Activated B cell treated with CpG ODN at 0.5 μM for 24 hours (primary cell): Measurements from ENCODE around the gene CPLX4. TPM values are rescaled to one million over a fixed set of nuclear protein-coding genes. Genes with fewer than 3 reads are reported as not detected.

Experiments used
- ATAC-seq: fragments of 200-7000 bp; cut with Tn5 transposase; one replicate; pipeline ENCODE4 v1.10.0; 2021; ENCODE audit warnings: low read depth, mild to moderate bottlenecking, moderate library complexity
- CTCF ChIA-PET: fragments of 350-600 bp; sonication (Branson Sonifier 250); formaldehyde crosslinking; loops from one replicate; lab custom pipeline; 2021; ENCODE audit warnings: antibody characterized with exemption; lab: Charles Lee
- POLR2A ChIA-PET: fragments of 350-600 bp; sonication (Branson Sonifier 250); formaldehyde crosslinking; loops from one replicate; lab custom pipeline; 2021; ENCODE audit warnings: antibody characterized with exemption; lab: Charles Lee
- DNase-seq: peaks from one replicate; pipeline ENCODE4 v3.0.0; 2022
- H3K27ac Mint-ChIP-seq: one replicate; pipeline ENCODE4 v1.8.0; 2020; ENCODE audit warnings: mixed read lengths
- H3K27me3 Mint-ChIP-seq: one replicate; pipeline ENCODE4 v1.8.0; 2021; ENCODE audit warnings: mixed read lengths
- H3K36me3 Mint-ChIP-seq: one replicate; pipeline ENCODE4 v1.8.0; 2021; ENCODE audit warnings: low read depth, mixed read lengths
- H3K4me1 Mint-ChIP-seq: one replicate; pipeline ENCODE4 v1.8.0; 2021; ENCODE audit warnings: mixed read lengths
- H3K4me3 Mint-ChIP-seq: one replicate; pipeline ENCODE4 v1.8.0; 2020; ENCODE audit warnings: mild to moderate bottlenecking, mixed read lengths
- H3K9me3 Mint-ChIP-seq: one replicate; pipeline ENCODE4 v1.8.0; 2020; ENCODE audit warnings: mixed read lengths
- intact Hi-C: fragments of 100-400 bp; cut with micrococcal nuclease; formaldehyde crosslinking; loops from one replicate; pipeline ENCODE4 v1.15.1; 2024
- total RNA-seq: library from RNA; stranded (reverse); gene quantifications from 2 replicates; pipeline ENCODE4 v1.2.3, GENCODE V29; 2022
- TF ChIP-seq, protein P1 (sequence below): fragments of 200-600 bp; IDR thresholded peaks from one replicate; pipeline ENCODE4 v1.8.0; 2022; ENCODE audit warnings: antibody characterized with exemption, mild to moderate bottlenecking

CPLX4 gene
- total RNA-seq, 1 donor from 2014 or later: not detected

DNA sequence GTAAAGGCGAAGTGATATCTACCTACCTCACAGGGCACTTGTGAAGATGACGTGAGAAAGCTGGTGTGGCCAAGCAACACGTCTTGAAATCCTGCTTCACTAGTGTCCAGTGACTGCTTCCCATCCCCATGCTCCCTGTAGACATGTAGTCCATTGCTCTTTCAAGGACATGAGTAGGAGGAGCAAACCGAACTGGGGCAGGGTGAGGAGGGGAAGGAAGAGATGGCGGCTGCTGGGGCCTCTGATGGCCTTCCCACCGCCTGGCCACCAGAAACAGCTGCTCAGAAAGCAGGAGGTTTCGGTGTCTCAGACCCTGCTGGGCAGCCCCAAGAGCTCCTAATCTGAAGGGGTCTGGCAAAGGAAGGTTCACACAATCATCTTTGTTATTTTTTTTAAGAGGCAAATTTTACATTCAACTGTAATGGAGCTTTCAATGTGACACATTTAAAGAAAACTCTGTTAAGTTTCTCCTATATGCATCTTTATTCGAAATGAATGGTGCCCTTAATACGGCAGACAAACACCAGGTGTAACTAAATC is 14.7 kb downstream of the CPLX4 start:
- ATAC-seq: no peak
- CTCF ChIA-PET: interaction anchor here (1.3 kb wide), 1 partner anchor 99 kb away, joined by 4 read pairs; no protein-coding TSS in a partner anchor

DNA sequence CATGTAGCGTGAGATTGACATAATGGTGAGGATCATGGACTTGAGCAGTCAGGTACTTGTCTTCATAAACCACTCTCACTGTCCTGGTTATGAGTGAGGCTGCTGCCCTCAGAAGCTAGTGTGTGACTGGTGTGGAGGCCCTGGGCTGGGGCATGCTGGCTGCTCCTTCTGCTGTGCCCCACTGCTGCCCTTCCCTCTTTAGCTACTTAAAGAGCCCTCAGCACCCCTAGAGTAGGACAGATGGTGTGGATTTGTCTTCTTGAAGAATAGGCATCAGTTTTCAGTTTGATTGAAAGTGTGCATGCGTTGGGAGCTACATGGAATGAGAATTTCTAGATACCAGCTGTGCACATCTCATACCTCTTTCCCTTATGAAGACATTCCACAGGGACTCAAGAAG is 15.4 kb downstream of the CPLX4 start:
- peaks cover 26% of the 10 kb centered on the region for H3K27me3 Mint-ChIP-seq
- DNase-seq: no peak
- no peak overlapping the region for H3K27ac Mint-ChIP-seq
- CTCF ChIA-PET: interaction anchor here (1.2 to 1.3 kb wide), 2 partner anchors 99 to 100 kb away, joined by 4 to 6 read pairs; no protein-coding TSS in a partner anchor
- TF ChIP-seq, protein P1, sequence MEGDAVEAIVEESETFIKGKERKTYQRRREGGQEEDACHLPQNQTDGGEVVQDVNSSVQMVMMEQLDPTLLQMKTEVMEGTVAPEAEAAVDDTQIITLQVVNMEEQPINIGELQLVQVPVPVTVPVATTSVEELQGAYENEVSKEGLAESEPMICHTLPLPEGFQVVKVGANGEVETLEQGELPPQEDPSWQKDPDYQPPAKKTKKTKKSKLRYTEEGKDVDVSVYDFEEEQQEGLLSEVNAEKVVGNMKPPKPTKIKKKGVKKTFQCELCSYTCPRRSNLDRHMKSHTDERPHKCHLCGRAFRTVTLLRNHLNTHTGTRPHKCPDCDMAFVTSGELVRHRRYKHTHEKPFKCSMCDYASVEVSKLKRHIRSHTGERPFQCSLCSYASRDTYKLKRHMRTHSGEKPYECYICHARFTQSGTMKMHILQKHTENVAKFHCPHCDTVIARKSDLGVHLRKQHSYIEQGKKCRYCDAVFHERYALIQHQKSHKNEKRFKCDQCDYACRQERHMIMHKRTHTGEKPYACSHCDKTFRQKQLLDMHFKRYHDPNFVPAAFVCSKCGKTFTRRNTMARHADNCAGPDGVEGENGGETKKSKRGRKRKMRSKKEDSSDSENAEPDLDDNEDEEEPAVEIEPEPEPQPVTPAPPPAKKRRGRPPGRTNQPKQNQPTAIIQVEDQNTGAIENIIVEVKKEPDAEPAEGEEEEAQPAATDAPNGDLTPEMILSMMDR: no peak
- no peaks in the 10 kb centered on the region for H3K9me3 Mint-ChIP-seq
- H3K36me3 Mint-ChIP-seq: no peaks in the 10 kb centered on the region
- intact Hi-C loops: no loop called here
- POLR2A ChIA-PET: no interaction called here
- no peak for ATAC-seq
- no peaks in the 10 kb centered on the region for H3K4me1 Mint-ChIP-seq
- H3K4me3 Mint-ChIP-seq: no peak overlapping the region

More for the DNA sequence above, 14.7 kb downstream of the CPLX4 start:
- Mint-ChIP-seq H3K27me3 (peaks cover 24% of the 10 kb centered on the region), H3K4me1 (peaks cover 5% of the 10 kb centered on the region), H3K27ac (no peak overlapping the region), H3K36me3 (no peaks in the 10 kb centered on the region), H3K9me3 (no peaks in the 10 kb centered on the region), H3K4me3 (no peak overlapping the region)
- DNase-seq: no peak
- intact Hi-C loops: no loop called here
- POLR2A ChIA-PET: no interaction called here
- TF ChIP-seq, protein P1: no peak

DNA sequence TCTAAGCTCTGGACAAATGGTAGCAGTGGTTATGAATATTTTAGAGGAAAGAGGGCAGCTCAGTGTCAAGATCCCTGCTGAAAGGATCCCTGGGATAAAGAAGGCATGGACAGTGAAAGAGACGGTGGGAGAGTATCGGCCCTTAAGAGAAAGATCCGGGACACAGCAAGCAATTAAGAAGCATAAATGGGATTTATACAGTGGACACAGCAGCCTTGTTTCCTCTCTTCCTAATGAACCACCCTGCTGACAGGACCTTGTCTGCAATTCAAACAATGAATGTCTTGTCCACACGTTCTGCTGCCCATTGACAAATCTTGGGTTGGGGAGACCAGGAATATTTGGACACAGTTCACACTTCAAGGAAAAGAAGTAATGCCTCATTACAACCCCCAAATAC is 16.5 kb downstream of the CPLX4 start:
- H3K4me1 Mint-ChIP-seq: no peaks in the 10 kb centered on the region
- POLR2A ChIA-PET: interaction anchor here (0.6 kb wide), 1 partner anchor 1540 kb away, joined by 3 read pairs; no protein-coding TSS in a partner anchor
- H3K27me3 Mint-ChIP-seq: peaks cover 27% of the 10 kb centered on the region
- no peak for DNase-seq
- H3K9me3 Mint-ChIP-seq: no peaks in the 10 kb centered on the region
- ATAC-seq: no peak
- intact Hi-C loops: no loop called here
- no peak overlapping the region for H3K4me3 Mint-ChIP-seq
- CTCF ChIA-PET: interaction anchor here (1.2 kb wide), 1 partner anchor 100 kb away, joined by 6 read pairs; no protein-coding TSS in a partner anchor
- no peaks in the 10 kb centered on the region for H3K36me3 Mint-ChIP-seq
- TF ChIP-seq, protein P1: no peak
- H3K27ac Mint-ChIP-seq: no peak overlapping the region

DNA sequence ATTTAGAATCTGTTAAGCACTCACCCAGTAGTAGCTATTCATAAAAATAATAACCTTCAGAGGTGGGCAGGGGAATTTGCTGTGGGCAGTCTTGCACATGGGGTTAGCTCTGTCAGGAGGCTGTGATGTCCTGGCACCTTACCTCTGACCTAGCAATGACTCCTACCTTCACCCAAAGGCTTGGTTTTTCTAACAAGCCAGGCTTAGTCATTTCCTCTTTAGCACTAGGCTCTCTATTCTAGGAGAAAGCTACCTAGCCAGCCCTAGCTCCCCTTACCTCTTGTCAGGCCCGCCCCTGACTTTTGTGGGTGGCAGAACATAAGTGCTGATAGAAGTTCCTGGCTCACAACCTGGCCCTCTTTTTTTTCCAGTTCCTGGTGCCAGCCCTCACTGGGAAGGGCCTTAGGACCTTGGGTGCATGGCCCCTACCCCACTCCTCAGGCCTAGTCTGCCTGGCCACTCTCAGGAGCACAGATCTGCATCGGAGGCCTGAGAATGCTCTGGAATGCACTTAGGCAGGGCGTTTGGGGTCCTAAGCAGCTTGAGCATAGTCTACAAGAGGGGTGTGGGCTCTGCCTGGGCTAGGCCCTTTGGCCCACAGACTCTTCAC is 17.7 kb downstream of the CPLX4 start:
- CTCF ChIA-PET: no interaction called here
- POLR2A ChIA-PET: no interaction called here
- H3K4me3 Mint-ChIP-seq: no peak overlapping the region
- peaks cover 23% of the 10 kb centered on the region for H3K27me3 Mint-ChIP-seq
- intact Hi-C loops: no loop called here
- no peaks in the 10 kb centered on the region for H3K9me3 Mint-ChIP-seq
- H3K36me3 Mint-ChIP-seq: no peaks in the 10 kb centered on the region
- TF ChIP-seq, protein P1: no peak
- DNase-seq: no peak
- no peak for ATAC-seq
- H3K4me1 Mint-ChIP-seq: no peaks in the 10 kb centered on the region
- no peak overlapping the region for H3K27ac Mint-ChIP-seq

DNA sequence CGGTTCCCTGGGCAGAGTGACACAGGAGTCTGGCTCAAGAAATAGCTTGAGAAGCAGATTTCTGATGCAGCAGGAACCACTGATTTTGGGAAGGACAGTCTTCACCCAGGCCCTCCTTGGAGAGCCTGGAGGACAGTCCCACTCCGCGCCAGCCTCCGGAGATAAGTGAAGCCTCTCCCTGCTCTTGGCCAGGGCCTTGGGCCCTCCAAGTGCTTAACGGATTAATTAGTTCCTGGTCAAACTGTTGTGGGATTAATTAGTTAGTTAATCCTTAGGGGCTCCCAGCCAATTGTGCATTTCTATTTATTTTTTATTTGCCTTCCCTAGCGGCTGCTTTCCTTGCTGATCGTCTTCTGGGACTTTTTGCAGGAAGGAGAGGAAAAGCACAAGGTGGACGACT is 19.6 kb downstream of the CPLX4 start:
- Mint-ChIP-seq H3K36me3 (no peaks in the 10 kb centered on the region), H3K27me3 (peaks cover 23% of the 10 kb centered on the region), H3K27ac (no peak overlapping the region), H3K4me1 (no peaks in the 10 kb centered on the region), H3K4me3 (no peak overlapping the region), H3K9me3 (no peaks in the 10 kb centered on the region)
- ATAC-seq: no peak
- TF ChIP-seq, protein P1: no peak
- ChIA-PET CTCF (no interaction called here), POLR2A (no interaction called here)
- intact Hi-C loops: no loop called here
- no peak for DNase-seq
